HG02588 (cell line): ENCODE measurements around the gene KIAA0825.

Experiments used
- ATAC-seq: cut with Tn5 transposase; IDR thresholded peaks from one replicate; pipeline ENCODE4 v1.9.1; 2021; ENCODE audit warnings: mild to moderate bottlenecking, moderate library complexity; ENCODE audit not compliant: unreplicated experiment

Gene KIAA0825

DNA sequence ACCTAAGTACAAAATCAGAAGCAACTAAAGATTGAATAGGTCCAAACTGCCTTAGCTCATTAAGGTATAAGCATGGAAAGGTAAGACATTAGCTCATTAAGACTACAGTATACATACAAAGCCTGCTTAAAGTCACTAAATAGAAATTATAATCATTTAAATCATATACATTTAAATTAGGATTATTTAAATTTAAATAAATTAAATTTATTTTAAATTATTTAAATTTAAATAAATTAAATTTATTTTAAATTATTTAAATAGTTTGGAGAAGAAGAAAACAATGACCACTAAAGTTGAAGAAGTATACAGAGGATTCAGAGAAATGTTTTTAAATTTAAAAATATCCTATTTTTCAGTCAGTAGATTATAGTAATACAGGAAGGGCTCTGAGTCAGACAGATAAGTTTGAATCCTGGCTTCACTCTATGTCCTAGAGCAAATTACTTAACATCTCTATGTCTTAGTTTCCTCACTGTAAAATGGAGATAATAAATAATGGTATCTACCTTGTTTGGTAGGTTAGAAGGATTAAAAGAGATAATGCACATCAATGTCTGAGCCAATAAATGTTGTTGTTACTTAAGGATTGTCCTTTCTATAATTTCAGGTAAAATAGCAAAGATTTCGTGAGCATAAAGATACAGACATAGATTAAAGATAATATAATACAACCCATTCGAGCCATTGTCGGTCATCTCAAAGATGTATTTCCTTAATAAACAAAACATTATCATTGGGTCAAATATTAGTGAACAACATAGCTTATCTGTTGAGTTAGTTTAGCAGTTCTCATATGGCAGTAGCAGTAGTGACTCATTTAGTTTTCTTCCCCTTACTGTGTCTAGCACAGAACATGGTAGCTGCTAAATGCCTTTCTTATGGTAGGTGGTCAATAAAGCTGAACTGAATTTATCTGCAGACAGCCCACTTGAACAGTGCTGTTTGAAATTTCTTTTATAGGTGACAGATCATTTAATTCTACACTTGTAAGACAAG lies 100.6 kb downstream of the KIAA0825 start:
- no peak for ATAC-seq

DNA sequence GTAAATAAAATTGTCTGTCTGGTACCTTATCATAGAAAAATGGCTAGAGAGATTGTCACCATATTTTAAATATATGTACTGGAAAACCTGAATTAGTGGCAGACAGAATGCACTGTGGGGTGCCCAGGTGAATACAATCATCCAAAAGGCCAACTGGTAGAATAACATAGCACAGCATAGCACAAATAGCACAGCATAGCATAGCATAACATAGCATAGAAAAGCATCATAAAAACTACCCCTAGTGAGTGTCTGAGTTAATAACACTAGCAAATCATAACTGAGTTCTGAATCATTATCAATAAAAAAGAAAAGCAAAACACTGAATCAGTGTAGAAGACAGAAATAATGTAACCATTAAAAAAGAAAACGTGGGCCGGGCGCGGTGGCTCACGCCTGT lies 102.3 kb downstream of the KIAA0825 start:
- ATAC-seq, result no peak

DNA sequence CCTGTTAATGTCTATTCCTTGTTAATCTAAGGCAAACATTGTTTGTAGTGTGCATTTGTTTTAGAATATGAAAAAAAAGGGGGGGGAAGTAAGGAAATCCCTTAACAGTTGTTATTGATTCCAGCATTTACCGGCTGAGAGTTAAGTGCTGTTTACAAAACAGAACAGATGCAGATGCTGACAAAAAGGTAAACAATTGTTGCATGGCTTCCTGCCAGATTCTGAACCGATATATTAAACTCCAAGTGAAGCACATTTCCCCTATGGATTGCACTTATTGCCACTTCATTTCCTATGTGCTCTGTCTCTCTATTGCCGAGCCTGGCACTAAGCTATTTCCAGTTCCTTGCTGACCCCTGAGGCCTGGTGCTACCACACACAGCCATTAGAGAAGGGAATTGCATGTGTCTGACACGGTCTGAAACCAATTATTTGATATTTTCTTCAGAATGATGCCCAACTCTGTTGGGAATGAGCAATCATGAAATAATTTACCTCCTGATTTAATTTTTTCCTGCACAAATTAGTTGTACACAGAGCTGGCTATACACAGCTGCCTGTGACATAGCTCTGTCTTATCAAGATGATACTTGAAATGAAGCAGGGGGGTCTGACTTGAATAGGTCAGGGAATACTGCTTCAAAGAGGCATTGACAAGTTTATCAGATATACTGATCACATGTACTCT lies 109.8 kb downstream of the KIAA0825 start:
- ATAC-seq, result no peak

- ATAC-seq, result no peak
Measured at GRCh38 chr5:94505327-94506068, 112.9 kb downstream of the KIAA0825 start.

- no peak for ATAC-seq
Measured at GRCh38 chr5:94503677-94504076, 114.7 kb downstream of the KIAA0825 start.

GRCh38 chr5:94501365-94501764 lies 117.0 kb downstream of the KIAA0825 start:
- no peak for ATAC-seq

GRCh38 chr5:94499806-94500205 lies 118.6 kb downstream of the KIAA0825 start:
- ATAC-seq, result no peak

- ATAC-seq, result no peak
Measured at GRCh38 chr5:94498199-94498598, 120.2 kb downstream of the KIAA0825 start.

DNA sequence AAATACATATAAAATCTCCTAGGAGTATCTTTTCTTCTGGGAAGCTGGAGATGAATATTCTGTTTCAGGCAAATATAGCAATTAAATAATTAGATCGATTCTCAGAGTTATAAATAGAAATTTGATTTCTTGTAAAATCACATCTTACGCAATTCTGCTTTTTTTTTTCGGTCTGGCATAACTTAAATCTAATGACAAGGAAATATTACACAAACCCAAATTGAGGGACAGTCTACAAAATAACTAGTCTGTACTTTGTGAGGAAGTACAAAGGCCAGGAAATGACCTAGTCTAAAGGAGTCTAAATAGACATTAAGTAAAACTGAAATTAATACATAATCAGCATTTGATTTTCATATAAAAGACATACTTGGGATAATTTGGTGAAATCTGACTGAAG lies 133.3 kb downstream of the KIAA0825 start:
- no peak for ATAC-seq

DNA sequence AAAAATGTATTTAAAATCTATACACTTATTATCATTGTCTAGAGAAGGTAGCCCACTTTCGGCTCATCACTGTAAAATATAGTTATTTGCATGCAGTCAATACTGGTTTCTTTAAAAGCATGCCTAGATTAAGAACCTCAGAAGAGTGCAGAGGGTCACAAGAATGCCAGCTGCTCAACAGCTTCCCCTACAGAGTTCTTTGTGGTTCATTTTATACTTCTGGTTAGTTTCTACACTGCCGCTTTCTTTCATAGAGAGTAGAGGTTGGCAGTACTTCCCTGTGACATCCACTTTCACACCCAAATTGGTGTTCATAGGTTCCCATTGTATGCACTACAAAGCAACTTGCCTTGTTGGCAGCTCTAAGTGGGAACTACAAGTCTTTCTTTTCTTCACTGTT lies 137.3 kb downstream of the KIAA0825 start:
- ATAC-seq, result no peak

GRCh38 chr5:94480486-94480885 lies 137.9 kb downstream of the KIAA0825 start:
- no peak for ATAC-seq

DNA sequence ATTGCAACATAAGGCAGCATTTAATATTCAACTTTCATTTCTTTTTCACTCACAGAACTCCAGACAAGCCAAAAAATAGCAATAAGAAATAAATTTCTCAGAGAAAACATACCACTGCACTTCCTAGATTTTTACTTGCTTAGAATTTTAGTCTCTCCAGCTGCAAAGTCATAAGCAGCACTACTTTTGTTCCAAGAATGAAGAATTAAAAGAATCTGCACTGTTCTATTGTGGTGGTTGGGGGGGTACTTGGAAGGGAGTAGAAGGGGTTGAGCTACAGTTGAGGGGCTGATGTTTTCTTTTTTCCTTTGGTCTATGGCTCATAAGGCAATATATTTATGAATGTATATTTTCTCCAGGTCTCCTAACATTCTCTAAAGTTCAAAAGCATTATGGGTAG lies 144.5 kb downstream of the KIAA0825 start:
- ATAC-seq, result no peak

DNA sequence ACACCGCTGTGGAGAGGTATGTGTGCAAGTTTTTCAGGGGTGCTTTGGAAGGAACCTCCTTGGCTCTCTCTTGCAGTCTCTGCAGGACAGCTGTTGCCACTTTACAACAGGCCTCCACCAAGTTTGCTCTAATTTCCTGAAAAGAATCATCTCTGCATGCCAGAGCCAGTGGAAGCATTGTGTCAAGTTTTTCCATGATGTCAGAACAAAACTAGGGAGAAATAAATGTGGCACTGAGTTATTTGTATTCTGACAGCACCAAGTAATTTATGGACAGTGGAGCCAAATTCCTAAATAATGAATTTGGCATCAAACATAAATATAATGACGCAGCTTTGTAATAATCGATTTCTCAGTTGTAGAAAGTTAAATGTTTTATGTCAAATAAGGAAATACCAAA lies 146.9 kb downstream of the KIAA0825 start:
- no peak for ATAC-seq

- ATAC-seq, result no peak
Measured at GRCh38 chr5:94470802-94471201, 147.6 kb downstream of the KIAA0825 start.

DNA sequence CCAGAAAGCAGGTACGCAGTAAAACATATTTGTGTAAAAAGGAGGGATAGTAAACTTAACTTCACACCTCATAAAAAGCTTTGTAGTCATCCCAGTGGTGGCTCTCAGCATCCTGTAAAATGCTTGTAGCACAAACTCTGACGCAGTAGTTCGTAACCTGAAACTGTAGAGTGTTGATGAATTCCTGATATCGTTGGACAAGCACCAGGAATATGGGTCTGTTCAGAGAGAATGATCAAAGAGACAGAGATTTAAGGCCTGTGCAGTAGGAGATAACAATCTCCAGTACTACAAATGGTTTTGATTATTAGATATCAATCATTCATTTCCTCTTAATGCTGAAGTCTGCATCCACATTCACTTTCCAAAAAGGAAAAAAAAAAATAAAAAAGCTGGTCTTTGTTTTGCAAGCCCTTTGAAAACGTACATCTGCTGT lies 148.5 kb downstream of the KIAA0825 start:
- no peak for ATAC-seq

- no peak for ATAC-seq
Measured at GRCh38 chr5:94467954-94468930, 150.2 kb downstream of the KIAA0825 start.

GRCh38 chr5:94467346-94467953 lies 151.0 kb downstream of the KIAA0825 start:
- no peak for ATAC-seq

- ATAC-seq, result no peak
Measured at GRCh38 chr5:94463739-94464138, 154.7 kb downstream of the KIAA0825 start.

- no peak for ATAC-seq
Measured at GRCh38 chr5:94461131-94461530, 157.3 kb downstream of the KIAA0825 start.

- ATAC-seq, result no peak
Measured at GRCh38 chr5:94459915-94460314, 158.5 kb downstream of the KIAA0825 start.
